Measurements from ENCODE around the gene ATXN1.

Gene ATXN1

DNA sequence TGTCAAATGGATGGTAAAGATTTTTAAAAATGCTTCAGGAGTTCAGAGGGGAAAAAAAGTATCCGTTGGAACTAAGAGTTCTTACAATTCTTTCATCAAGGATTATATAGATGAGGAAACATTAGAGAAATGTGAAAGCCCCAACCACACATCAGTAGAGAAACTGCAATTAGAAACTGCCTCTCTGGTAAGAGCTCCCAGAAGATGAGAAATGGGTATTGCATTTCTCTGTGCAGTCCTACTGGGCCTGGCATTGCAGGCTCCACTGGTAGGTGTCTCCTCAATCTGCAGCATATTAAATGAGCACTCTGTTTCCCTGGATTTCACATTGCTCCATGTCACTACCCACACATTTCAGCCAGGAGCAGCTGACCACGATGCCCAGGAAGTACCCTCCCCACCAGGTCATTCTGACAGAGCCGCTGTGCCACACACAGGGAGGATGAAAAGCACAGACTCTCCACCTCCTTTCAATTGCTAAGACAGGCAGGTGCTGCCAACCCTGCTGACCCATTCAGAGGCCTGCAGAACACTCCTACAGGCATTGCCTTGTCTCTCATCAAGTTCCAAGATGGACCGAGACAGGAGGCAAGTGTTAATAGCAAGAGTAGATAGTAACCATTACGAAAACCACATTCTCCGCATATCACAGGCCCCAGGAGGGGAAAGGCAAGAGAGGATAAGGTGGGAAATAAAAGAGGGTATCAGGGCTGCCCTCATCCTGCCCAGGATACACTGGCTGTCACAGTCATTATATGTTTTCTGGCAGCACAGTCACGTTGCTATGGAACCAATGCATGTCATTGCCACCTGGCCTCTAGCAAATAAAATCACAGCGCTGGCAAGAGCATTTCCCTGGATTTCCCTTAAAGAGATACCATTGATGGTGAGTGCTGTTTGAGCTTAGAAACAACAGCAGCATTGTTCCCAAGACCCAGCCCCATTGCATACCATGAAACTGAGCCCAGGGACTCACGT lies 241.7 kb downstream of the ATXN1 start:
- DNase-seq: peak; percentile 88

DNA sequence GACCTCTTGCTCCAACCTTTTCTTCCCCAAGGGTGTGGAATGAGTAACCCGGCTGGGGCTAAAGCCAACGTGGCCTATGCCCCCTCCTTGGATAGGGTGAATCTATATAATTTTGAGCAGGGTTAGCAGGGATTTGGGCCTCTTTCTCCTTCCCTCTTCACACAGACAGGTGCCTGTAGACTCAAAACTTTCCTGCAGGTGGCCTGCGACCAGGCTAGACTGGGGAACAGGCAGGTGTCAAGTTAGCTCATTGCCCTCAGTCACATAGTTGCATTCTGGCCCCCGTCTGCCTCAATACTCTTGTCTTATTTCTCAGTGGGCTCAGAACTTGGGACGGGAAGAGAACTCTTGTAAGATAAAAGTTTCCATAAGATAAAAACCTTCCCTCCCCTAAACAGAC lies 243.0 kb downstream of the ATXN1 start:
- no peak for DNase-seq

DNA sequence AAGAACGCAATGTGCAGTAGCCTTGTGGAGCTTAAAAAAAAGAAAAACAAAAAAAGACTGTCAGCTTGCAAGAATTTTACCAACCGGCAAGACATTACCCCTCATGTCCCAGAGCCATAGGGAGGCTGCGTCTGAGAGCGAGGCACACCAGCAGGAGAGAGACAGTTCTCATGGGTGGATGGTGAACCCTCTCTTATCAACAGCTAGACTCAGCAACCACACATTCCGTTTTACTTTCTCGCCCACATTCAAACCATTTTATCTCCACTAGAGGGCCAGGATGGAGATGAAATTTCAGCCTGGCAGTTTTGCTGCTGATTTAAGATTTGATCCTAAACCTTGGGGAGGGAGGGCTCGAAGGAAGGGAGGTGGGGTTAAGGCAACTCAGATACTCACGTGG lies 247.0 kb downstream of the ATXN1 start:
- DNase-seq: peak; percentile 63

DNA sequence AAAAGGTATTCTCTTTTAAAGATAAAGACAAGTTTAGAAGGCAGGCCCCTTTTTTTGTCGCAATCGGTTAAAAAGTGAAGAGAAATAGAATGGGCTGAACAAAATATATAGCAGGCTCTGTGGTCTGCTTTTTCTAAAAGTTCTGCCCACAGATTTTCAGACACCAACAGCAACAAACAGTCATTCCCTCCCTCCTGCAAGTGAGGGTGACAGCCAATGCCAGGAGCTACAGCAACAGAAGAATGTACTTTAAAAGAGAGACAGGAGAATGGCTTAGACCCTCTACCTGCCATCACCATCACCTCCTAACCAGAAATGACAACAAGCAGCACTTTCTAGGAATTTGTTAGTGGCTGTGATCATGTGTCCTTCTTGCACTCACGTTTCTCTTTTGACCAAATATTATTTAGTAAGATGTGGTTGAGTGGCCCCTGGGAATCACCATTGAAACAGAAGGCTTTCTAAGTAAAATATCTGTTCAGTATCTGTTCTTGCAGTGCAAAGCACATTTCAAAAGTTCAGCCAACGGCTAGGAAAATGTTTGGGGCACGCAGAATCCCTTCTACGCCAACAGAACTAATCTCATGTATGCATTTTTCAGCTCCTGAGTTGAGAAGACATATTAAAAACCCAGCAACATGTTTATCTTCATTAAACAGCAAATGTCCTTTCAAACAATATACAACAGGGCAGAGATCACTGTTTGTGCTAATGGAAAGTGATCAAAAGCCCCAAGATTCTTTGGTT lies 248.5 kb downstream of the ATXN1 start:
- peak; percentile 26 for DNase-seq

DNA sequence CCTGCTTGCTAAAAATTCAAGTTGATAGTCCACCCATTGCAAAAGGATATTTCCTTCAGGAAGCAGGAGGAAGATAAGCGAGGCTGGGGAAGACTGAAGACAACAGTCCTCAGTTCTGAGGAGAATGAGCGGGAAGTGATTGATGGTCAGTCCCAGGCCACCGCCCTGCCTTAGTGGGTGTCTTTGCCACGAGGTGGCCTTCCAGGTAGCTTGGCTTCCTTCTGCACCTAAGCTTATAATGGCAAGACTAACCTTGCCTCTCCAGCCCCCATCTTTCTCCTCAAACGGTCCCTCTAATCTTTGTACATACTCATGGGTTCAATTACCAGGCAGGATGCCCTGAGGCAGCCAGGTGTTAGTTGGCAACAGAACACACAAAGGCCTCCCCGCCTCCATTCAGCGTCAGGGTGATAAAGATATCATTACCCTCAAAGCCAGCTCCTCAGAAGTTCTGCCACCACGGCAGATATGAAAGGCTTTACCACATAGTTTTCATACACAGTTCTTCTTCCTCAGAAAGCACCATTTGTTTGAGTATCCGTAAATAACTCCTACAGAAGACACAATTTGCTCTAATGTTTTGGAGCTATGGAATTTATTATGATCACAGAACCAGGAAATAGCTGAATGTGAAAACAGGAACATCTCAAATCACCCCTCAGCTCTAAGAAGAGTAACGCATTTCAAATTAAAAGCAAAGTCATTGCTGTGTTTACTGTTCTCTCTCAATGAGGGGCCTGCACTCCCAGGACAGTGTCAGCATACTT lies 249.4 kb downstream of the ATXN1 start:
- DNase-seq: peak; percentile 98

DNA sequence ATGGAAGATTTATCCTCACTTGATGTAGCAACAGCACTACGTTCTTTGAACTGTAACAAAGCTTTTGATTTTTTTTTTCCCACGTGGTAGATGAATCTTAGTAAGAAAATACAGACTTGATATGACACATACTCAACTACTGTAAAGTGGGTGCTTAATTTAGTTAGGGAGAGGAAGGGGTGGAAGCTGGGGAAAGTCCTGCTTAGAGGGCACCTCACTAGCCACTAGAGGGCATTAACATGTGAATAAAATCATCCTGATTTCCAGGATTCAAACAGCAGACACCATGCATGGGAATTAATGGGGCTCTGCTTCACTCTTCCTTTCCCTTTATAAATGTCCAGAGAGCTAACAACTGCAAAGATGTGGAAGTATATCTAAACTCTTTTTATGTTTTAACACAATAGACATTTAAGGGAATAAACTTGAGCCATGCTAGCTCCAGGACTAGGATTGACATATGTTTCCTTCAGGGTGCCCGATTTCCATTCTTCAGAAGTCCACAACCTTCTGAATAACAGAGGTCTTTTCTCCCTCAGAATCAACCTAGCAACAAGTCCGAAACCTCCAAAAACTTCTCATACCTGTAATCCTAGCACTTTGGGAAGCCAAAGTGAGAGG lies 250.1 kb downstream of the ATXN1 start:
- DNase-seq: peak; percentile 81

DNA sequence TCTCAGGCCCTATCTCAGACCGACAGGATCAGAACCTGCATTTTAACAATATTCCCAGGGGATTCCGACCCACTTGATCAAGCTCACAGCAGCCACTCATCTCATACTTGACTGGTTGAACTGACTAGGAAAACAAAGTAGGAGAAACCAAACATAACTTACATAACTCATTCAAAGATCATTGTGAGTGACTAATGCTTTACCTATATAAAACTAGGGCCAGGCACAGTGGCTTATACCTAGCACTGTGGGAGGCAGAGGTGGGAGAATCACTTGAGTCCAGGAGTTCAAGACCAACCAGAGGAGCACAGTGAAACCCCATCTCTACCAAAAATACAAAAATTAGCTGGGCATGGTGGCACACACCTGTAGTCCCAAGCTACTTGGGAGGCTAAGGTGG lies 251.0 kb downstream of the ATXN1 start:
- DNase-seq: no peak

DNA sequence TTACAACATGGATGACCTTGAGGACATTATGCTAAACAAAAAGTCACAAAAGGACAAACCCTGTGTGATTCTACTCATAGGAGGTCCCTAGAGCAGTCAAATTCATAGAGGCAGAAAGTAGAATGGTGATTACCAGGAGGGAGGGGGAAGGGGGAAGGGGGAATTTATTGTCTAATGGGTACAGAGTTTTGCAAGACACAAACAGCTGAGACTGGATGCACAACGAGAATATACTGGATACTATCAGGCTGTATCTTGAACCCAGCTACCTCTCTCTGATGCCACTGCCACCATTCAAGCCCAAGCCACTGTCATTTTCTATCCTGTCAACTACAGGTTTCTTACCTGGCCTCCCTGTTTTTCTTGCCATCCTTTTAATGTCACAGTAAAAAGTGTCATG lies 252.3 kb downstream of the ATXN1 start:
- no peak for DNase-seq

DNA sequence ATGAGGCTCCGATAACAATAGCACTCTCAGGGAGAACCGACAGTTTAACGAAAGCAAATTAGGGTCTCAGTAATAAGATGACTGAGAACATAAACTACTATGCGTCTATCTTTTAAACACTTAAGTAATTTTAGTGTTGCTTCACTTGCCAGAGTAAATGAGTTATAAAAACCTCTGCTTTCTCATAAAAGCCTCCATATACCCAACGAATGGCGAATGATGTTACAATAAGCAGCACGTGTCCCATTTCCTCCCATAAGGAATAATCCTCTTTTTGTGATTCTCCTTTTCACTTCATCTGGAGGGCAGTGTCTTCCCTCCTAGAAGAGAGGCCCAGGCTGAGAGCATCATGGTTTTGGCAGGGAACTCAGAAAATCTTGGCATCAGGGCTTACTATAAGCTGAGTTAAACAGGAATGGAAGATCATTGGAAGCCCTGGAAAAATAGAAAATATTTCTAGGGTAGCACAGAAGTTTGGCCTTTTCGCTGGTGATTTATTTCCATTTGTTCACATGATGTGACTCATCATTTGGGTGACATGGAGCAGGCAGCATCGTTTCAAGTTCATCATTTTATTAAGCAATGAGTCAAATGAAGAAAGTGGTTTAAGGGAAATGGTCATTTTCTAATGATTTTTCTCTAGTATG lies 255.4 kb downstream of the ATXN1 start:
- no peak for DNase-seq

DNA sequence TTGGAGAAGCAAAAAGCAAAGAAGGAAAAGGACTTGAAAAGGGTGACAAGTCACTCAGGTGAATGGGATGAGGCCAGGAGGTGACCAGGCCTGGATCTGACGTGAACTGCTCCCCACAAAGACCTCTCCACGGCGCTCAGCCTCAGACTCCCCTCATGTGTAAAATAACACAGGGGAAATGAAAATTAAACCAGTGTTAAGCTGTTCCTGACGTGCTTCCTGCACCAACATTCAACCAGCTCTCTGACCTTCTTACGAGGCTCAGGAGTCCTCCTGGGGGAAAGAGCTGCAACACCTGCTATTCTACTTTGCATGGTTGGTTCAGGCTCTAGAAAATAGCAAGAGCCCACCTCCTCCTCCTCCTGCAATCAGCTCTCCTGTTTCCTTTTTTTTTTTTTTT lies 256.7 kb downstream of the ATXN1 start:
- DNase-seq: no peak

DNA sequence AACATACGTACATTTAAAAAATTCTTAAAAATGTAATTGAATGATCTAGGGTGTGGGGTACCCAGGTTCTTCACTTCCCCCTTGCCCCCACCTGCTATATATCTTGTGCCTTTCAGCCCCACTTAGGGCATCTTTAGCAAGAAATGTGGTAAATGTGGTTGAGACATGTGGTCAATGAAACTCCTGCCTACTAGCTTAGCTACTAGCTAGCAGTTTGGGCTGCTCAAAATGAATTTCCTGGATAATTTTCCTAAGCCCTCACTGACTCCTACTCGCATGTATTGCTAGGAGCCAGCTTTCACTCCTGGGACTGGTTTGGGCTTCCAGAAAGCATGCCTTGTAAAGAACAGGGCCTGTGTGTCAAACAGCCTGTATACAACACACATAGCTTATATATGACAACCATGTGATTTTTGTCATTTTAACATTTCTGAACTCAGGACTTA lies 257.3 kb downstream of the ATXN1 start:
- peak; percentile 15 for DNase-seq

DNA sequence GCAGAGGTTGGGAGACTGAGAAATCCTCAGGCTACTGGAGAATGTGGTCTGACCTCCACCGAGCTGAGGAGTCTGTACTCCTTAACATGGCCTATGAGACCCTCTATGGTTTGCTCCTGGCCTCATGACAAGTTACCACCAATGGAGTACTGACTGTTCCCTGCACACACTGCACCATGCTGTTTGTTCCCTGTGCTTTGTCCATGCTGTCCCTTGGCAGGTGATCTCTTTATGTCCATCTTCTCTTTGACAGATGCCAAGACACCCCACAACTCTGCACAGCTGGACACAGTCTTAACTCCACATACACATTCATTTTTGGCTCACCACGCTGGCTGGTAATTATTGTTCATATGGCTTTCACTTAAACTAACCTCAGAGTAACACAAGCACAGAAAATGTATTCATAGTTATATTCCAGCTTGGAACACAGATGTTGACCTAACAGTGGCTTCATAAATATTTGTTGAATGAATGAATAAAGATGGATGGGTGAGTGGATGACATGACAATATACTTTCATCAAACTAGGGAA lies 258.0 kb downstream of the ATXN1 start:
- DNase-seq: peak; percentile 84

DNA sequence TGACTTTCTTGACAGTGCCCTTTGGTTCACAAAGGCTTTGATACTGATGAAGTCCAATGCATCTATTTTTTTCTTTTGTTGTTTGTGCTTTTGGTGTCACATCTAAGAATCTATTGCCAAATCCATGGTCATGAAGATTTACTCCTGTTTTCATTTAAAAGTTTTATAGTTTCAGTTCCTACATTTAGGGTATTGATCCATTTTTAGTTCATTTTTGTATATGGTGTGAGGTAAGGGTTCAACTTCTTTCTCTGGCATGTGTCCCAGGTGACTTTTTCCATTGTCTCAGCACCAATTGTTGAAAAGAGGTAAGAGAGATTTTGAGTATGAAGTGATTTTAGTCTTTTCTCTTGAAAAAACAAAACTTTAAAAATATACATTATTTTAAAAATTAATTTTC lies 262.3 kb downstream of the ATXN1 start:
- no peak for DNase-seq

DNA sequence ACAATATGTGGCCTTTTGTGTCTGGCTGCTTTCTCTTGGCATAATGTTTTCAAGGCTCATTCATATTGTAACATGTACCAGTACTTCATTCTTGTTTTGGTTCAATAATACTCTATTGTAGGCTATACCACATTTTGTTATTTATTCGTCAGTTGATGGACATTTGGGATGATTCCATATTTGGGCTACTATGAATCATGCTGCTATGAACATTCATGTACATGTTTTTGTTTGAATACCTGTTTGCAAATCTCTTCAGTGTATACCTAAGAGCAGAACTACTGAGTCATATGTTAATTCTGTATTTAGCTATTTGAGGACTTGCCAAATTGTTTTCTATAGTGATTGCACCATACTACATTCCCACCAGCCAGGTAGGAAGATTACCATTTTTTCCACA lies 263.0 kb downstream of the ATXN1 start:
- DNase-seq: no peak

DNA sequence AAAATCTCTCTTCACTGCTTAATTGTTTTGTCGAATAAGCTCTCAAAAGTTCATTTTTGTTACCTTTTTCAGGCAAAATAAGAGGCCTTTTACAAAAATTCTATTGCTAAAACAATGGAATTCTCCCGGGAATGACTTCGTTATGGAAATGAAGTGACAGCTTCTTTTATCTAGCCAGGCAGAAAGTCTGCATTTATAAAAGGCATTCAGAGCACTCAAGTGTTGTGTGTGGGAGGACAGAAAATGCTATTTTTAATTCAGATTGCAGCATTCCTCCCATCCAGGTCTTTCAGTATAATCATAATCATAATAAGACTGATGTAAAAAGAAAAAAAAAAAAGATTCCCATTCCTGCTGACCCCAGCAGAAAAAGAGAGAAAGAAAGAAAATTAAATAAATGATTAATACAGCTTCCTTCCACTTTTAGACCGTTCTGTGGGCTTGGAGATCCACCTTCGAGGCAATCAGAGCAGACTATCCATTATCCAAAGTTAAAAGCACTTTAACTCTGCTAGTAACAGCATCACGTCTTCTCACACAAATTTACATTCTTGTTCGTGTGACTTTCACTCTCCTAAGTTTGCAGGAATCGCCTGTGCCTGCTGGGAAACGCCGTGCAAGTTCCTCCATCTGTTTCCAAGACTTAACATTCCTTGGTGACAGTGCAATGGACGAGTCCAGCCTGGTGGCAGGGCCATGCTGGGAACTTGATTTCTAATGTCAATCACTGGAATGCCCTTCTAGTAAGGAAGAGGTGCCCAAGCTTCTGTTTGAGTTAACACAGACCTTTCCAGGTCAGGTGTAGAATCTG lies 264.1 kb downstream of the ATXN1 start:
- no peak for DNase-seq

DNA sequence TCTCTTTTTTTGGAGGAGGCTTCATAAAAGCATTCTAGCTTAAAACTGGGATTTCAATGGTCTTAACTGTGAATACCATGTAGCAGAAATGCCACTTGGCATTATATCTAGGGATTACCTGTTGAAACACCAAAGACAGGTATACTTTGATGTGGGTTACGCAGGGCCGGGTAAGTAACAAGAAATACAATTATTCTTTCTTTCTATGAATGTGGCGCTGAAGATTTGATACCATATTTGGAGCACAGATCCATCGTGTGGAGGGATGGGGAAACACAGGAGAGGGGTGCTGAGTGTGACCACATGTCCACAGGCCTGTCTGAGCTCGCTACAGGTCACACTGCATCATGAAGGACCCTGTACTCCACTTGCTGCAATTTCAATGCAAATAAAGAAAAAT lies 265.1 kb downstream of the ATXN1 start:
- DNase-seq: no peak

DNA sequence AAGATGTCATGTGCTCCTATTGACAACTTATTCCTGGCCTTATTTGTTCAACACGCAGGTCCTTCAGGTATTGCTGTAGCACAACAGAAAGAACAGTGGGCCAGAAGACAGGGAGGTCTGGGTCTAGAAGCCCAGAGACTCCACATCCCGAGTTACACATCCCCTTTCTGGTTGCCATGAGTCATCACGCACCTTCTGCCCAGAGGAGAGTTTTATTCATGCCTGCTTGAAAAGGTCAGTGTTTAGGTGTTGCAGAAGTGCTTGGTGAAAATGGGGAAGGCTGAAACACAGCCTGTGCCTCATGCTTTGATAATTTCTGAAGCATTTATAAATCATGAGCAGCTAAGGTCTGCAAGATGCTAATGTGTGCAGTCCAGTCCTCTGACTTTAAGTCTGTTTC lies 266.5 kb downstream of the ATXN1 start:
- DNase-seq: peak; percentile 49

DNA sequence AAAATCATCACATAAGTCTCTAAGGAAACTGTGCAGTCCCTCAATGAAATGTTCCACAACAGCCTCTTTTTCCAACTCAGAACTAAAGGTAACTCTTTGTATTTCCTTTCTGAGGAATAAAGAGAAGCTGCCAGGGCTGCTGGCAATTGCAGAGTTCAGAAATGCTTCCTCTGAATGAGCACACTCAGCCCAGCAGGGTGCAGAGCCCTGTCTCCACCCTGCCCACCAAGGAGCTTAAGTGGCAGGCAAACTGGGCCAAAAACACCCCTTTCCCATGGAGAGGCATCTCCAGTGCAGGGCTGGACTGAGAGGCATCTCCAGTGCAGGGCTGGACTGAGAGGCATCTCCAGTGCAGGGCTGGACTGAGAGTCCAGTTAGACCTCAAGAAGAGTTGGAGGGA lies 267.5 kb downstream of the ATXN1 start:
- DNase-seq: peak; percentile 61

DNA sequence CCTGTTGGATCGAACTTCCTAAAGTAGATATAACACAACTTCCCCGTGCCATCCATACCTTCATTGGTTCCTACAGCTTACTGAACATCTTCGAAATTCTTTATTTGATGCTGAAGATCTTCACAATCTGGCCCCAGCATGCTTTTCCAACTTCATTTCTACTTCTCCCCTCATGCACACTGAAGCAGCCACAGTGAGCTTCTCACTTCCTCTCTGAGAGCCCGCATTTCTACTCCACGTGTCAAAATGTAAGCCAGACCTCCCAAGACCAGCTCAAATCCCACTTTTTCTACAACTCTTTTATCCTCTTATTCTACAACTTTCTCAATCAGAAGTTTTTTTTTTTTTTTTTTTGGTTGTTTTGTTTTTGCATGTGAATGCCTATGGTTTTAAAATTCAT lies 268.1 kb downstream of the ATXN1 start:
- no peak for DNase-seq

DNA sequence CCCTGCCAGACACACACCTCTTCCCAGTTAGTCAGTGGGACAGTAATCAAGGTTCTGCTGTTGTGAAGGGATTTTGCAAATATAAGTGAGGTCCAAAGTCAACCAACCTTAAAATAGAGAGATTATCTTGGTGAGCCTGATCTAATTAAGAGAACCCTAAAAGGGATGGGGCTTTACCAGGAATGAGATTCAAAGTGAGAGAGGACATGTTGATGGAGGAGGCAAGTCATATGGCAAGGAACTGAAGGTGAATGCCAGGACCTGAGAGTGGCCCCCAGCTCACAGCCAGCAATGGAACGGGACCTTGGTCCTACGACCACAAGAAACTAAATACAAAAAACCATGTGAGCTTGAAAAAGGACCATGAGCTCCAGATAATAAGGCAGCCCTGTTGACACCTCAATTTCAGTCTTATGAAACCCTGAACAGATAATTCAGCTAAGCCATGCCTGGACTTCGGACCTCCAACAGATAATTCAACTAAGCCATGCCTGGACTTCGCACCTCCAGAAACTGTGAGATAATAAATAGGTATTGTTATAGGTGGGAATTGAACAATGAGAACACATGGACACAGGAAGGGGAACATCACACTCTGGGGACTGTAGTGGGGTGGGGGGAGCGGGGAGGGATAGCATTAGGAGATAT lies 269.5 kb downstream of the ATXN1 start:
- no peak for DNase-seq

DNA sequence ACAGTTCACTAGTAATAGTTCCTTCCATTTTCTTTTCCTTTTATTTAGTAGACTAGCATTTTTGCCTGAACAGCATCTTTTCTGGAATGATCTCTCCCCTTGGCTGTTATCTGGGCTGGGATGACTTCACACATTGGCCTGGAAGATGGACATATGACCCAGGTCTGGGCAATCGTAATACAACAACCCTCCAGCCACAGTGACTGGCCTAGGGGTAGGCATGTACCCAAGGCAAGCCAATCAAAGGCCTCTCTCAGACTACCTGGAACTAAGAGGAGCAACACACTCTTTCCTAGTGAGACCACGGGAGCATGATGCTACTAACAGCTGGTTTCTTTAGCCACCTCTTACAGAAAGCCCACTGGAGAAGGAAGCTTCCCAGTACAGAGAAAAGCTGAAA lies 270.6 kb downstream of the ATXN1 start:
- no peak for DNase-seq

Data from NCI-H69 (cell line).